Peyer's patch (tissue), 4 donors: ENCODE measurements around the gene LRRC8B.

ENCODE experiments used
- CTCF ChIP-seq, 6 experiments: fragments of 450-650 bp in 4 of 6; fragments of 200-600 bp in 2 of 6; sonication (generic) in 1 of 6; IDR thresholded peaks; one replicate each; pipeline ENCODE4 v1.5.1; 2017 to 2019; ENCODE audit warnings: antibody characterized with exemption in 6 of 6, mild to moderate bottlenecking in 3 of 6, moderate library complexity in 1 of 6
- POLR2A ChIP-seq, 2 donors: fragments of 450-650 bp; IDR thresholded peaks; one replicate each; pipeline ENCODE4 v1.5.1; 2017; ENCODE audit warnings: antibody characterized with exemption in 2 of 2, mild to moderate bottlenecking in 2 of 2, moderate library complexity in 2 of 2

DNA sequence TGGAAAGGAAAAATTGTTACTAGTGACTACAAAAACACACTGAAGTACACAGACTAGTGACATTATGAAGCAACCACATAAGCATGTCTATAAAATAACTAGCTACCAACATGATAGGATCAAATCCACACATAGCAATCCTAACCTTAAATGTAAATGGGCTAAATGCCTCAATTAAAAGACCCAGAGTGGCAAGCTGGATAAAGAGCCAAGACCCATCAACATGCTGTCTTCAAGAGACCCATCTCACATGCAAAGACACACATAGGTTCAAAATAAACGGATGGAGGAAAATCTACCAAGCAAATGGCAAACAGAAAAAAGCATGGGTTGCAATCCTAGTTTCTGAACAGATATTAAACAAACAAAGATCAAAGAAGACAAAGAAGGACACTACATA lies 49.4 kb upstream of the LRRC8B start:
- TF ChIP-seq CTCF (IDR thresholded peaks at IDR 0.05) (no peak), POLR2A (IDR thresholded peaks at IDR 0.05) (no peak)
